ENCODE measurements around the gene ZCWPW1. TPM values are rescaled to one million over a fixed set of nuclear protein-coding genes. Genes with fewer than 3 reads are reported as not detected.
"Not testable (repeated sequence)": the region's sequence is repeated elsewhere in the genome, so short reads cannot be mapped to it uniquely, and the experiment has no call there.

The ZCWPW1 gene
- total and polyA plus RNA-seq, 2 of the 8 experiments (the other 6 are each of a cell fraction or from before 2014, with no cell fraction given) = 0.51 to 1.4 TPM

DNA sequence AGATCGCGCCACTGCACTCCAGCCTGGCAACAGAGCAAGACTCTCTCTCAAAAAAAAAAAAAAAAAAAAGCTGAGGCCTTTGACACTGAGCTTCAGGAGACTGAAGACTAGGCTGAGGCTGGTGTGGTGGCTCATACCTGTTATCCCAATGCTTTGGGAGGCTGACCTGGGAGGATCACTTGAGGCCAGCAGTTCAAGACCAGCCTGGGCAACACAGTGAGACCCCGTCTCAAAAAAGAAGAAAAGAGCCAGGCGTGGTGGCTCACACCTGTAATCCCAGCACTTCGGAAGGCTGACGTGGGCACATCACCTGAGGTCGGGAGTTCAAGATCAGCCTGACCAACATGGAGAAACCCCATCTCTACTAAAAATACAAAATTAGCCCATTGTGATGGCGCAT lies 18.9 kb upstream of the ZCWPW1 start:
- not testable (repeated sequence) for H3K79me1 ChIP-seq (ENCODE audit: low read depth, low read length); H2BK15ac ChIP-seq (ENCODE audit: low read length)

More for the DNA sequence above, 18.9 kb upstream of the ZCWPW1 start:
- H3K27me3 ChIP-seq (replicated peaks in 1 of 4; ENCODE audit: control insufficient read depth in 3 of 4, extremely low read depth in 1 of 4, insufficient read depth in 3 of 4, low read length in 3 of 4); H3K4me1 ChIP-seq (replicated peaks in 1 of 4; ENCODE audit: control insufficient read depth in 3 of 4, insufficient read depth in 4 of 4, low read length in 3 of 4); H4K5ac ChIP-seq (ENCODE audit: insufficient read length, low read depth, low read length); H4K20me1 ChIP-seq (replicated peaks in 1 of 2; ENCODE audit: control insufficient read depth in 1 of 2, insufficient read depth in 2 of 2, low read length in 2 of 2); H3K23ac ChIP-seq (ENCODE audit: insufficient read length); H2BK120ac ChIP-seq (replicated peaks; ENCODE audit: low read depth, low read length); H3K79me2 ChIP-seq (ENCODE audit: control insufficient read depth in 1 of 2, insufficient read depth in 2 of 2, low read length in 2 of 2); H3K4ac ChIP-seq (replicated peaks; ENCODE audit: insufficient read length, low read depth, low read length); FAIRE-seq; H4K91ac ChIP-seq (replicated peaks; ENCODE audit: insufficient read length, low read length); H2AK5ac ChIP-seq (ENCODE audit: low read depth, low read length); H2BK5ac ChIP-seq (ENCODE audit: low read depth, low read length); H3K36me3 ChIP-seq (ENCODE audit: control insufficient read depth in 2 of 4, insufficient read depth in 4 of 4, low read length in 3 of 4); H3K27ac ChIP-seq (ENCODE audit: low read depth, low read length); H3K9ac ChIP-seq (replicated peaks in 1 of 4; ENCODE audit: extremely low read depth in 1 of 4, low read depth in 3 of 4, low read length in 3 of 4); H3K9me3 ChIP-seq (ENCODE audit: insufficient read depth in 2 of 2, low read depth in 1 of 2, low read length in 1 of 2); H2BK20ac ChIP-seq (ENCODE audit: low read length); H3K4me3 ChIP-seq (ENCODE audit: extremely low read depth in 1 of 4, insufficient read depth in 2 of 4, low read depth in 3 of 4, low read length in 4 of 4); H3K18ac ChIP-seq (ENCODE audit: extremely low read depth, low read length); H3K14ac ChIP-seq (ENCODE audit: insufficient read length); H3K23me2 ChIP-seq (ENCODE audit: low read depth, low read length); H3K4me2 ChIP-seq (ENCODE audit: insufficient read depth in 1 of 2, low read depth in 2 of 2, low read length in 2 of 2); H4K8ac ChIP-seq (ENCODE audit: extremely low read depth, insufficient read depth, low read length); H2BK12ac ChIP-seq (ENCODE audit: low read depth, low read length); H2AFZ ChIP-seq (ENCODE audit: low read length); DNase-seq (ENCODE audit: low read depth in 1 of 2, low spot score in 2 of 2); H3K56ac ChIP-seq (replicated peaks; ENCODE audit: insufficient read length, low read depth, low read length): not testable (repeated sequence)
- ChIA-PET CTCF (ENCODE audit: partially characterized antibody) (interaction anchor here (1.1 to 5.0 kb wide), 5 partner anchors 8 to 33 kb away, joined by 3 to 53 read pairs (median 4); no protein-coding TSS in a partner anchor), POLR2A (ENCODE audit: partially characterized antibody) (interaction anchor here (5.2 to 6.2 kb wide), 2 partner anchors 11 to 19 kb away, joined by 39 to 62 read pairs; partner anchors contain the start of genes MEPCE, PPP1R35 and ZCWPW1)
- WGBS, 2 experiments (ENCODE audit: extremely low coverage in 1 of 2, insufficient coverage in 1 of 2, insufficient read length in 1 of 2, insufficient replicate concordance in 2 of 2, low coverage in 1 of 2, low lambda C conversion rate in 2 of 2, missing lambda C conversion rate in 1 of 2) = 89% methylated on average over 6 of the region's 8 CpGs; no CpG with 5 or more reads in 1 of the 2 experiments
